Ammon's horn (tissue), 1 donor: ENCODE measurements around the gene IFITM2.

Experiments used
- DNase-seq: peaks from one replicate; pipeline ENCODE4 v3.0.0-alpha.2; 2016; ENCODE audit warnings: low spot score

The IFITM2 gene

GRCh38 chr11:293271-293851 lies 14.3 kb upstream of the IFITM2 start:
- no peak for DNase-seq

- DNase-seq = no peak
Observed at GRCh38 chr11:293852-294661, 13.6 kb upstream of the IFITM2 start.

- no peak for DNase-seq
Observed at GRCh38 chr11:294780-295179, 12.8 kb upstream of the IFITM2 start.

GRCh38 chr11:295351-296170 lies 12.1 kb upstream of the IFITM2 start:
- no peak for DNase-seq

GRCh38 chr11:296171-297050 lies 11.2 kb upstream of the IFITM2 start:
- DNase-seq = no peak

GRCh38 chr11:297051-297585 lies 10.5 kb upstream of the IFITM2 start:
- DNase-seq = no peak

- no peak for DNase-seq
Observed at GRCh38 chr11:297586-298405, 9.8 kb upstream of the IFITM2 start.

GRCh38 chr11:298406-299065 lies 9.1 kb upstream of the IFITM2 start:
- no peak for DNase-seq

- no peak for DNase-seq
Observed at GRCh38 chr11:299081-299891, 8.3 kb upstream of the IFITM2 start, which contains the start of gene IFITM5. IFITM5 (minus strand) TSS chr11:299526; CDS start chr11:299490, 36 bp downstream.

GRCh38 chr11:299951-300735 lies 7.5 kb upstream of the IFITM2 start:
- DNase-seq = no peak

GRCh38 chr11:303363-303762 lies 4.3 kb upstream of the IFITM2 start:
- DNase-seq = no peak

- DNase-seq = no peak
Observed at GRCh38 chr11:304061-304506, 3.5 kb upstream of the IFITM2 start.

- DNase-seq = peak; percentile 63
Observed at GRCh38 chr11:304915-305843, 2.4 kb upstream of the IFITM2 start.

GRCh38 chr11:305844-306211 lies 1.8 kb upstream of the IFITM2 start:
- DNase-seq = no peak

GRCh38 chr11:306645-307371 lies 808 bp upstream of the IFITM2 start:
- no peak for DNase-seq
